GM20431 (cell line): ENCODE measurements around the gene BLVRA.
"Not testable (repeated sequence)": the region's sequence is repeated elsewhere in the genome, so short reads cannot be mapped to it uniquely, and the experiment has no call there.

ENCODE experiments used
- in situ Hi-C: fragments of 300-500 bp; cut with MseI, MboI; formaldehyde crosslinking; loops from one replicate; pipeline ENCODE4 v1.15.0; 2020; ENCODE audit warnings: low sequenced_read_pairs; ENCODE audit not compliant: unreplicated experiment

Gene BLVRA

GRCh38 chr7:43767311-43767710, 8.8 kb downstream of the BLVRA start:
- in situ Hi-C loops, result no loop called here

- in situ Hi-C loops, result no loop called here
Measured at GRCh38 chr7:43768201-43768886, 9.9 kb downstream of the BLVRA start.

GRCh38 chr7:43768887-43769272, 10.4 kb downstream of the BLVRA start:
- in situ Hi-C loops, result no loop called here

- in situ Hi-C loops, result no loop called here
Measured at GRCh38 chr7:43769281-43769680, 10.8 kb downstream of the BLVRA start.

GRCh38 chr7:43769791-43770465, 11.4 kb downstream of the BLVRA start:
- in situ Hi-C loops, result no loop called here

GRCh38 chr7:43771128-43771527, 12.6 kb downstream of the BLVRA start:
- in situ Hi-C loops, result no loop called here

GRCh38 chr7:43771573-43771972, 13.1 kb downstream of the BLVRA start:
- in situ Hi-C loops, result no loop called here

- in situ Hi-C loops, result not testable (repeated sequence)
Measured at GRCh38 chr7:43773268-43773667, 14.8 kb downstream of the BLVRA start.

- in situ Hi-C loops, result not testable (repeated sequence)
Measured at GRCh38 chr7:43775255-43775654, 16.8 kb downstream of the BLVRA start.

GRCh38 chr7:43778293-43779044, 20.0 kb downstream of the BLVRA start:
- in situ Hi-C loops, result not testable (repeated sequence)

- in situ Hi-C loops, result no loop called here
Measured at GRCh38 chr7:43779045-43779812, 20.7 kb downstream of the BLVRA start.

- in situ Hi-C loops, result no loop called here
Measured at GRCh38 chr7:43781726-43782607, 23.5 kb downstream of the BLVRA start.

- in situ Hi-C loops, result no loop called here
Measured at GRCh38 chr7:43782768-43783555, 24.5 kb downstream of the BLVRA start.

GRCh38 chr7:43784030-43784584, 25.6 kb downstream of the BLVRA start:
- in situ Hi-C loops, result no loop called here

GRCh38 chr7:43784585-43785087, 26.2 kb downstream of the BLVRA start:
- in situ Hi-C loops, result not testable (repeated sequence)

- in situ Hi-C loops, result no loop called here
Measured at GRCh38 chr7:43785420-43785819, 26.9 kb downstream of the BLVRA start.

GRCh38 chr7:43787771-43788170, 29.3 kb downstream of the BLVRA start:
- in situ Hi-C loops, result no loop called here

GRCh38 chr7:43790006-43790405, 31.5 kb downstream of the BLVRA start:
- in situ Hi-C loops, result no loop called here
